Tibial artery (tissue), 4 donors: ENCODE data around the gene VIM.

ENCODE experiments used
- DNase-seq, 2 donors: peaks; one replicate each; pipeline ENCODE4 v3.0.0-alpha.2; 2019
- H3K27ac ChIP-seq, 2 donors: fragments of 200-600 bp; sonication (generic) in 1 of 2; 1 replicate in 1 of 2; 2 replicates in 1 of 2; pipeline ENCODE4 v1.5.1; 2018 to 2019; ENCODE audit warnings: mild to moderate bottlenecking in 1 of 2
- H3K27me3 ChIP-seq, 2 donors: fragments of 200-600 bp; sonication (generic) in 1 of 2; one replicate each; pipeline versions ENCODE4 v1.5.1 to v1.6.0; 2016 to 2019
- H3K36me3 ChIP-seq, 3 donors: fragments of 200-600 bp; sonication (generic) in 2 of 3; one replicate each; pipeline ENCODE4 v1.5.1; 2016 to 2019; ENCODE audit warnings: mild to moderate bottlenecking in 2 of 3
- H3K4me1 ChIP-seq, 4 donors: fragments of 200-600 bp; sonication (generic) in 2 of 4; 1 replicate in 3 of 4; 2 replicates in 1 of 4; pipeline ENCODE4 v1.5.1; 2016 to 2019
- H3K4me3 ChIP-seq, 2 donors: fragments of 200-600 bp; sonication (generic) in 1 of 2; 1 replicate in 1 of 2; 2 replicates in 1 of 2; pipeline ENCODE4 v1.5.1; 2018 to 2019; ENCODE audit warnings: mild to moderate bottlenecking in 2 of 2
- H3K9me3 ChIP-seq, 3 donors: fragments of 200-600 bp; sonication (generic) in 1 of 3; one replicate each; pipeline ENCODE4 v1.5.1; 2016 to 2019
- CTCF ChIP-seq, 2 experiments: fragments of 200-600 bp in 1 of 2; fragments of 450-650 bp in 1 of 2; IDR thresholded peaks; one replicate each; pipeline ENCODE4 v1.5.1; 2017 to 2019; ENCODE audit warnings: antibody characterized with exemption in 2 of 2, mild to moderate bottlenecking in 1 of 2, moderate library complexity in 1 of 2
- intact Hi-C: fragments of 100-400 bp; cut with DNase I; formaldehyde crosslinking; loops from one replicate; pipeline ENCODE4 v1.15.0; 2023; ENCODE audit warnings: low total_unique reads

Gene VIM

GRCh38 chr10:17229016-17229716 lies 1.1 kb downstream of the VIM start:
- H3K27ac ChIP-seq: peak overlapping the region; percentile 98 to 100
- H3K4me1 ChIP-seq: peaks cover 0 to 48% (median 30%) of the 10 kb centered on the region in 4 donors
- intact Hi-C loops: loop anchor here (10.0 kb wide), 1 partner anchor 224 kb away; no protein-coding TSS in a partner anchor
- H3K4me3 ChIP-seq: peak overlapping the region; percentile 83 to 93
- H3K9me3 ChIP-seq: no peaks in the 10 kb centered on the region
- no peak for TF ChIP-seq CTCF (IDR thresholded peaks at IDR 0.05)
- peaks cover 37 to 39% (median 38%) of the 10 kb centered on the region in 3 donors for H3K36me3 ChIP-seq
- no peaks in the 10 kb centered on the region for H3K27me3 ChIP-seq
- peak; percentile 94 to 96 for DNase-seq

GRCh38 chr10:17229717-17229966 lies 1.6 kb downstream of the VIM start:
- no peaks in the 10 kb centered on the region for H3K27me3 ChIP-seq
- H3K4me1 ChIP-seq: peaks cover 0 to 53% (median 34%) of the 10 kb centered on the region in 4 donors
- peaks cover 42 to 44% (median 43%) of the 10 kb centered on the region in 3 donors for H3K36me3 ChIP-seq
- no peak for TF ChIP-seq CTCF (IDR thresholded peaks at IDR 0.05)
- no peaks in the 10 kb centered on the region for H3K9me3 ChIP-seq
- intact Hi-C loops: loop anchor here (10.0 kb wide), 1 partner anchor 225 kb away; no protein-coding TSS in a partner anchor
- H3K4me3 ChIP-seq: peak overlapping the region; percentile 83 to 93
- peak in 1 of 2 donors; percentile 38 for DNase-seq
- peak overlapping the region; percentile 98 to 100 for H3K27ac ChIP-seq

- Histone ChIP-seq H3K27me3 (no peaks in the 10 kb centered on the region), H3K4me3 (peak overlapping the region; percentile 83 to 93), H3K4me1 (peaks cover 0 to 57% (median 38%) of the 10 kb centered on the region in 4 donors), H3K27ac (peak overlapping the region; percentile 98 to 100), H3K9me3 (no peaks in the 10 kb centered on the region), H3K36me3 (peaks cover 47 to 49% (median 48%) of the 10 kb centered on the region in 3 donors)
- peak; percentile 32 to 33 for TF ChIP-seq CTCF (IDR thresholded peaks at IDR 0.05)
- intact Hi-C loops: loop anchor here (10.0 kb wide), 1 partner anchor 225 kb away; no protein-coding TSS in a partner anchor
- DNase-seq: peak; percentile 80 to 92
Measured at GRCh38 chr10:17229967-17230682, 2.1 kb downstream of the VIM start.

GRCh38 chr10:17231788-17232187 lies 3.7 kb downstream of the VIM start:
- H3K27ac ChIP-seq: peak overlapping the region; percentile 98 to 100

More at GRCh38 chr10:17231788-17232187, 3.7 kb downstream of the VIM start:
- H3K4me3 ChIP-seq: peak overlapping the region; percentile 83 to 93
- intact Hi-C loops: no loop called here
- H3K27me3 ChIP-seq: no peaks in the 10 kb centered on the region
- H3K36me3 ChIP-seq: peaks cover 63 to 66% (median 64%) of the 10 kb centered on the region in 3 donors
- peaks cover 0 to 62% (median 39%) of the 10 kb centered on the region in 4 donors for H3K4me1 ChIP-seq
- DNase-seq: no peak
- no peak for TF ChIP-seq CTCF (IDR thresholded peaks at IDR 0.05)
- H3K9me3 ChIP-seq: no peaks in the 10 kb centered on the region
